ENCODE data around the gene PIK3CG.
A peak's percentile ranks its signal among the peaks of the same experiment; 100 is the strongest.

PIK3CG gene

GRCh38 chr7:106947244-106947728, 82.2 kb downstream of the PIK3CG start:
- H3K27ac ChIP-seq (ENCODE audit: extremely low read depth, low read depth, low read length) = no peak overlapping the region
- no peaks in the 10 kb centered on the region for H3K9me3 ChIP-seq (ENCODE audit: control insufficient read depth, insufficient read depth, low read depth, low read length)
- H3K36me3 ChIP-seq (ENCODE audit: control insufficient read depth in 2 of 2, insufficient read depth in 1 of 2, low read length in 2 of 2) = no peaks in the 10 kb centered on the region
- TF ChIP-seq ZNF560 (tag by site-specific recombination; IDR thresholded peaks at IDR 0.05; ENCODE audit: borderline replicate concordance) = no peak
- TF ChIP-seq ZNF704 (tag by site-specific recombination; IDR thresholded peaks at IDR 0.05) = no peak
- no peak for TF ChIP-seq ZNF830 (tag by site-specific recombination; IDR thresholded peaks at IDR 0.05; ENCODE audit: low read depth)
- TF ChIP-seq ZNF391 (tag by site-specific recombination; IDR thresholded peaks at IDR 0.05; ENCODE audit: borderline replicate concordance, low read depth) = no peak
- TF ChIP-seq CTCF (tag by site-specific recombination; IDR thresholded peaks at IDR 0.05) = peak; percentile 40; the same call in 1 of the 2 replicates
- no peak for TF ChIP-seq ZNF600 (tag by site-specific recombination; IDR thresholded peaks at IDR 0.05)
- TF ChIP-seq ZNF23 (tag by site-specific recombination; IDR thresholded peaks at IDR 0.05; ENCODE audit: borderline replicate concordance) = no peak
- TF ChIP-seq ZNF777 (tag by site-specific recombination; IDR thresholded peaks at IDR 0.05; ENCODE audit: borderline replicate concordance) = no peak
- peak; percentile 54 for TF ChIP-seq ZNF654 (tag by site-specific recombination; IDR thresholded peaks at IDR 0.05; ENCODE audit: low read depth)
- no peak for TF ChIP-seq ZNF626 (tag by site-specific recombination; IDR thresholded peaks at IDR 0.05)
- no peak for TF ChIP-seq ZEB2 (tag by site-specific recombination; IDR thresholded peaks at IDR 0.05)
- no peak for TF ChIP-seq GLIS2 (tag by site-specific recombination; IDR thresholded peaks at IDR 0.05)
- no peak for TF ChIP-seq AEBP2 (tag by site-specific recombination; IDR thresholded peaks at IDR 0.05; ENCODE audit: borderline replicate concordance)
- TF ChIP-seq ZNF140 (tag by site-specific recombination; IDR thresholded peaks at IDR 0.05) = no peak
- TF ChIP-seq ZNF791 (tag by site-specific recombination; IDR thresholded peaks at IDR 0.05) = no peak
- no peak for TF ChIP-seq ZNF223 (tag by site-specific recombination; IDR thresholded peaks at IDR 0.05)
- TF ChIP-seq ELK4 (IDR thresholded peaks at IDR 0.05; ENCODE audit: borderline replicate concordance, low read depth, low read length) = no peak
- no peak for TF ChIP-seq ZNF585B (tag by site-specific recombination; IDR thresholded peaks at IDR 0.05)
- no peak for TF ChIP-seq ZNF776 (tag by site-specific recombination; IDR thresholded peaks at IDR 0.05; ENCODE audit: borderline replicate concordance)
- no peak for TF ChIP-seq ZNF266 (tag by site-specific recombination; IDR thresholded peaks at IDR 0.05; ENCODE audit: low read depth)
- 0 out of 2 replicates have a peak, but pooled peaks have one; percentile 7 for TF ChIP-seq ZBTB44 (tag by site-specific recombination; IDR thresholded peaks at IDR 0.05)
- TF ChIP-seq ZNF514 (tag by site-specific recombination; IDR thresholded peaks at IDR 0.05) = no peak
- TF ChIP-seq ZFP37 (tag by site-specific recombination; IDR thresholded peaks at IDR 0.05) = no peak
- no peak for TF ChIP-seq ZFP41 (tag by site-specific recombination; IDR thresholded peaks at IDR 0.05; ENCODE audit: borderline replicate concordance)
- no peak overlapping the region for H3K4me3 ChIP-seq (ENCODE audit: low read depth, low read length)
- ChIA-PET CTCF (interaction anchor here (0.6 to 9.6 kb wide), 31 partner anchors 8 to 1577 kb away, joined by 3 to 191 read pairs (median 4); partner anchors contain the start of gene HBP1), POLR2A (interaction anchor here (0.8 kb wide), 1 partner anchor 98 kb away, joined by 3 read pairs; no protein-coding TSS in a partner anchor)
- H3K4me1 ChIP-seq (ENCODE audit: control insufficient read depth, insufficient read depth, low read length) = no peaks in the 10 kb centered on the region
